ENCODE data around the gene PRKN.

GRCh38 chr6:162149786-162150185 lies 577.8 kb downstream of the PRKN start:
- TF ChIP-seq CTCF (conservative IDR thresholded peaks at IDR 0.05) = no peak
- TF ChIP-seq ZFX (IDR thresholded peaks at IDR 0.05) = no peak

Data from C4-2B (cell line).